Activated T-helper 1 cell treated with anti-CD3 and anti-CD28 coated beads, Interleukin-2, amount 50 U/mL, for 16 hours (primary cell): ENCODE data around the gene PTGDS.

Experiments used
- DNase-seq, 2 donors: peaks; one replicate each; pipeline ENCODE4 v3.0.0-alpha.2; 2020; ENCODE audit warnings: low read depth in 1 of 2, low spot score in 1 of 2

PTGDS gene

GRCh38 chr9:137020771-137021567, 43.7 kb downstream of the PTGDS start:
- DNase-seq: no peak

GRCh38 chr9:137021568-137021978, 44.3 kb downstream of the PTGDS start:
- DNase-seq: no peak

GRCh38 chr9:137021979-137022661, 44.8 kb downstream of the PTGDS start:
- DNase-seq: peak; percentile 32 to 63

GRCh38 chr9:137022662-137023008, 45.3 kb downstream of the PTGDS start:
- DNase-seq: no peak

- no peak for DNase-seq
Measured at GRCh38 chr9:137023157-137023556, 45.9 kb downstream of the PTGDS start.

GRCh38 chr9:137023583-137023991, 46.3 kb downstream of the PTGDS start:
- DNase-seq: no peak

- no peak for DNase-seq
Measured at GRCh38 chr9:137025517-137025966, 48.2 kb downstream of the PTGDS start.

GRCh38 chr9:137026384-137026783, 49.1 kb downstream of the PTGDS start:
- DNase-seq: no peak

- DNase-seq: no peak
Measured at GRCh38 chr9:137026828-137027227, 49.5 kb downstream of the PTGDS start.

GRCh38 chr9:137027369-137028262, 50.3 kb downstream of the PTGDS start, which contains the start of gene ABCA2:
ABCA2 (minus strand) TSS chr9:137028237; CDS start chr9:137028140, 97 bp downstream.
- no peak for DNase-seq

- DNase-seq: peak; percentile 27 to 65
Measured at GRCh38 chr9:137028263-137029057, 51.2 kb downstream of the PTGDS start.

GRCh38 chr9:137029058-137029936, 52.0 kb downstream of the PTGDS start:
- DNase-seq: peak; percentile 50 to 55

- no peak for DNase-seq
Measured at GRCh38 chr9:137030006-137030405, 52.7 kb downstream of the PTGDS start.

GRCh38 chr9:137030538-137031527, 53.5 kb downstream of the PTGDS start:
- DNase-seq: no peak
